Measurements from ENCODE around the gene CACNG4. TPM values are rescaled to one million over a fixed set of nuclear protein-coding genes. Genes with fewer than 3 reads are reported as not detected.

The CACNG4 gene
- total RNA-seq, 1 donor from 2014 or later, result 0.74 TPM

DNA sequence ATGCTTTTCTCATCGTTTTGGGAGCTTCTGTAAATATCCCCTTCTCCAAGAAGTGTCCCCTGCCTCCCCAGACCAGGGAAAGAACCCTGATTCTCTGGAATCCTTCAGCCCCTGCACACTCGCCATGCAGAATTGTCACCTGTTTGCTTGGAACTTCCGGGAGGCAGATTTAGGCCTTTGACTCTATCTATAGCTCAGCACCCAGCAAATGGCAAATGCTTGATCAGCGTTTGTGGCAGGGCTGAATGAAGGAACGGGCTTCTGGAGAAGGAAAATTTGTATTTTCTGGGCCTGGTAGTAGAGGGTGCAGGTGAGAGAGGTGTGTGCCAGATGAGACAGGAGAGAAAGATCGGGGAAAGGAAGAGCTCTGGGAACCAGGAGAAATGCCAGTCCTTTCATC lies 18.3 kb upstream of the CACNG4 start:
- intact Hi-C loops (cut with DNase I), result no loop called here
- DNase-seq (ENCODE audit: extremely low spot score in 2 of 2), result no peak
- H3K4me1 ChIP-seq, result peaks cover 17% of the 10 kb centered on the region
- H3K4me3 ChIP-seq, result no peak overlapping the region
- no peaks in the 10 kb centered on the region for H3K27me3 ChIP-seq
- no peak overlapping the region for H3K27ac ChIP-seq
- H3K9me3 ChIP-seq, result no peaks in the 10 kb centered on the region
- H3K36me3 ChIP-seq, result no peaks in the 10 kb centered on the region
- TF ChIP-seq POLR2A (IDR thresholded peaks at IDR 0.05), result no peak
- TF ChIP-seq POLR2AphosphoS5 (IDR thresholded peaks at IDR 0.05; ENCODE audit: insufficient read depth in 1 of 2, low read depth in 1 of 2), result no peak
- TF ChIP-seq, protein P1, sequence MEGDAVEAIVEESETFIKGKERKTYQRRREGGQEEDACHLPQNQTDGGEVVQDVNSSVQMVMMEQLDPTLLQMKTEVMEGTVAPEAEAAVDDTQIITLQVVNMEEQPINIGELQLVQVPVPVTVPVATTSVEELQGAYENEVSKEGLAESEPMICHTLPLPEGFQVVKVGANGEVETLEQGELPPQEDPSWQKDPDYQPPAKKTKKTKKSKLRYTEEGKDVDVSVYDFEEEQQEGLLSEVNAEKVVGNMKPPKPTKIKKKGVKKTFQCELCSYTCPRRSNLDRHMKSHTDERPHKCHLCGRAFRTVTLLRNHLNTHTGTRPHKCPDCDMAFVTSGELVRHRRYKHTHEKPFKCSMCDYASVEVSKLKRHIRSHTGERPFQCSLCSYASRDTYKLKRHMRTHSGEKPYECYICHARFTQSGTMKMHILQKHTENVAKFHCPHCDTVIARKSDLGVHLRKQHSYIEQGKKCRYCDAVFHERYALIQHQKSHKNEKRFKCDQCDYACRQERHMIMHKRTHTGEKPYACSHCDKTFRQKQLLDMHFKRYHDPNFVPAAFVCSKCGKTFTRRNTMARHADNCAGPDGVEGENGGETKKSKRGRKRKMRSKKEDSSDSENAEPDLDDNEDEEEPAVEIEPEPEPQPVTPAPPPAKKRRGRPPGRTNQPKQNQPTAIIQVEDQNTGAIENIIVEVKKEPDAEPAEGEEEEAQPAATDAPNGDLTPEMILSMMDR (IDR thresholded peaks at IDR 0.05), result no peak

DNA sequence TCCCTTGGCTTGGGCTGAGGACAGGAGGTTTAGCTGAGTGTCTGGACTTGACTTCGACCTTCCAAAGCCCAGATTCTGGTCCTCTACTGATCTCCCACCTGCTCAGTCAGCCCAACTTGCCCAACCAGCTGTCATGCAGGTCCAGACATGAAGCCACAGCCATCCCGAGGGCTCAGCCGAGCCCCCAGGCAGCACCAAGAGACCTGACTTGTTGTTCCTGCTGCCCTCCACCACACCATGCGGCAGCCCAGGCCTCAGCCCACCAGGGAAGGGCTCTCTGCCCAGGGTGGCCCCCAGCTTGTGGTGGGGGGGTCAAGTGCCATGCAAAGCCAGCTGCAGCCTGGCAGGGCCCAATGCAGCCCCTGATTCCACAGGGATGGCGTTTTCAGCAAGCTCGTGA lies 17.2 kb upstream of the CACNG4 start:
- intact Hi-C loops (cut with DNase I), result no loop called here

DNA sequence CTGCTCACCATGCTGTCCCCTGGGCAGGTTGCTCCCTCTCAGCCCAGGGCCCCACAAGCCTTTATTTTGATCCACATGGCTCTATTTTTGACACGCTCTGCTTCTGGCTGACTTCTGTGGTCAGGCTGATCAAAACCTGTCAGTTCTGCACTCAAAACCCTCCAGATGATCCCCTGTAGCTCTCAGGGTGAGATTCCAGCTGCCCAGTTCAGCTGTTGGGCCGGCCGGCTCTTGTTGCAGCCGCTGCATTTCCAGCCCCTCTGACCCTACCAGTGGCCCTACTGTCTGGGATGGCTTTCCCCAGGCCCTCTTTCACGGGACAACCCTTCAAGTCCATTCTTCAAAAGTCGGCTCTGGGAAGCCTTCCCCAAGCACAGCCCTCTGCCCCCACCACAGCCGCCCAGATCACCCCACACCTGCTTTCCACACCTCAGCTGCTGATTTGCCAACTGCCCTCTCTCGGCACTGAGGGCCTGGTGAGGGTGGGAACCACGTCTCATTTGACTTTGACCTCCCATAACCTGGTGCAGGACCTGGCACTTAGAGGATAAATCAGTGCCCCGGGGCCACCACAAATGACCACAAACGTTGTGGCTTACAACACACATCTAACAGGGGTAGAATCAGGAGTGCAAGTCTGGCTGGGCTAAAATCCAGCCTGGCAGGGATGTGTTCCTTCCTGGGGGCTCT lies 16.3 kb upstream of the CACNG4 start:
- no peak overlapping the region for H3K4me3 ChIP-seq
- H3K36me3 ChIP-seq, result no peaks in the 10 kb centered on the region
- H3K27me3 ChIP-seq, result no peaks in the 10 kb centered on the region
- intact Hi-C loops (cut with DNase I), result no loop called here
- no peaks in the 10 kb centered on the region for H3K9me3 ChIP-seq
- peaks cover 23% of the 10 kb centered on the region for H3K4me1 ChIP-seq
- no peak overlapping the region for H3K27ac ChIP-seq
- DNase-seq (ENCODE audit: extremely low spot score in 2 of 2), result no peak
- TF ChIP-seq POLR2AphosphoS5 (IDR thresholded peaks at IDR 0.05; ENCODE audit: insufficient read depth in 1 of 2, low read depth in 1 of 2) (no peak), POLR2A (IDR thresholded peaks at IDR 0.05) (no peak)
- TF ChIP-seq, protein P1 (IDR thresholded peaks at IDR 0.05), result no peak

More for the DNA sequence above, 17.2 kb upstream of the CACNG4 start:
- peaks cover 18% of the 10 kb centered on the region for H3K4me1 ChIP-seq
- DNase-seq (ENCODE audit: extremely low spot score in 2 of 2), result no peak
- no peaks in the 10 kb centered on the region for H3K9me3 ChIP-seq
- H3K4me3 ChIP-seq, result no peak overlapping the region
- no peak overlapping the region for H3K27ac ChIP-seq
- no peaks in the 10 kb centered on the region for H3K36me3 ChIP-seq
- TF ChIP-seq POLR2AphosphoS5 (IDR thresholded peaks at IDR 0.05; ENCODE audit: insufficient read depth in 1 of 2, low read depth in 1 of 2) (no peak), POLR2A (IDR thresholded peaks at IDR 0.05) (no peak)
- TF ChIP-seq, protein P1 (IDR thresholded peaks at IDR 0.05), result no peak
- no peaks in the 10 kb centered on the region for H3K27me3 ChIP-seq

DNA sequence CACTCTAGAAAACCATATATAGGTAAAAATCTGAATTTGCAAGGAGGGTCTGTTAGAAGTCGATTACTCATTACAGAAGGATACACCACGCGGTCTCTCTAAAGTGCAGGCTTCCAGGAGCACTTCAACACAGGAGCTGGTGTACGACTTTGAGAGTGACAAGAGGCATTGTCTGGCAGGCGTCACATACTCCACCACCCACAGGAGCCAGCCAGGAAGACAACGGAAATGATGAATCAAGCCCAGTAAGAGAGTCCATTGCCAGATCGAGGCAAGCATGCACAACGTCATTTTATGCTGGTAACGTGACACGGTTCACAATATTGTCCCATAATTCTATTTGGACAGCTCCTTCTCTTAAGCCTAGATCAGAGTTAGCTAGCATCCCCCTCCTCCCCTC lies 15.0 kb upstream of the CACNG4 start:
- Histone ChIP-seq H3K9me3 (no peaks in the 10 kb centered on the region), H3K36me3 (no peaks in the 10 kb centered on the region), H3K27me3 (no peaks in the 10 kb centered on the region), H3K4me3 (no peak overlapping the region), H3K27ac (no peak overlapping the region), H3K4me1 (peaks cover 19% of the 10 kb centered on the region)
- TF ChIP-seq, protein P1 (IDR thresholded peaks at IDR 0.05), result no peak
- no peak for TF ChIP-seq POLR2A (IDR thresholded peaks at IDR 0.05)
- no peak for DNase-seq (ENCODE audit: extremely low spot score in 2 of 2)
- intact Hi-C loops (cut with DNase I), result no loop called here

DNA sequence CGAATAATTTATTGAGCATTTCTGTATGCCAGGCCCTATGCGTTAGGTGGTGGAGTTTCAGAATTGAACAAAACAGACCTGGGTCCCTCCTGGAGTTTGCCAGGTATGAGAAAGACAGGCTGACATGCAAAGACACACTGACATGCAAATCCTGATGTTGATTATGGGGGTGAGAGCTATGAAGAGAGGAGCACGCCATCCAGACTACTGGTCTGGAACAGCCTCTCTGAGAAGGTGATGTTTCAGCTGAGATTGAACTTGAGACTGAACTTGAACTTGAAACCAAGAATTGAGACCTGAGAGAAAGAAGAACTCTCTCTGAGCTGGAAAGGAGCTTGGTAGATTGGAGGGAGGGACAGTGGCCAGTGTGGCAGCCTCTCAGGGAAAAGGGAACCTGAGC lies 14.2 kb upstream of the CACNG4 start:
- DNase-seq (ENCODE audit: extremely low spot score in 2 of 2), result no peak
- Histone ChIP-seq H3K27me3 (no peaks in the 10 kb centered on the region), H3K4me1 (peaks cover 11% of the 10 kb centered on the region), H3K27ac (no peak overlapping the region), H3K9me3 (no peaks in the 10 kb centered on the region), H3K4me3 (no peak overlapping the region), H3K36me3 (no peaks in the 10 kb centered on the region)
- TF ChIP-seq POLR2A (IDR thresholded peaks at IDR 0.05), result no peak
- no peak for TF ChIP-seq POLR2AphosphoS5 (IDR thresholded peaks at IDR 0.05; ENCODE audit: insufficient read depth in 1 of 2, low read depth in 1 of 2)
- TF ChIP-seq, protein P1 (IDR thresholded peaks at IDR 0.05), result no peak
- intact Hi-C loops (cut with DNase I), result no loop called here

All from vagina (tissue), 2 donors.